ENCODE measurements around the gene FASN. TPM values are rescaled to one million over a fixed set of nuclear protein-coding genes. Genes with fewer than 3 reads are reported as not detected.

Gene FASN
- total RNA-seq, 1 donor from 2014 or later: 452 TPM

GRCh38 chr17:82085031-82085861, 12.8 kb downstream of the FASN start:
- Mint-ChIP-seq H3K36me3 (ENCODE audit: low read depth) (peaks cover 29% of the 10 kb centered on the region), H3K27ac (no peak overlapping the region), H3K27me3 (no peaks in the 10 kb centered on the region), H3K4me3 (no peak overlapping the region), H3K9me3 (no peaks in the 10 kb centered on the region), H3K4me1 (no peaks in the 10 kb centered on the region)
- no peak for DNase-seq
- intact Hi-C loops (cut with micrococcal nuclease): no loop called here

- H3K4me3 Mint-ChIP-seq: no peak overlapping the region
- no peaks in the 10 kb centered on the region for H3K27me3 Mint-ChIP-seq
- DNase-seq: no peak
- H3K9me3 Mint-ChIP-seq: no peaks in the 10 kb centered on the region
- no peak overlapping the region for H3K27ac Mint-ChIP-seq
- peaks cover 34% of the 10 kb centered on the region for H3K36me3 Mint-ChIP-seq (ENCODE audit: low read depth)
- H3K4me1 Mint-ChIP-seq: no peaks in the 10 kb centered on the region
- intact Hi-C loops (cut with micrococcal nuclease): no loop called here
These were observed 13.5 kb downstream of the FASN start for GRCh38 chr17:82084373-82085030.

- no peak for DNase-seq
- Mint-ChIP-seq H3K4me1 (no peaks in the 10 kb centered on the region), H3K9me3 (no peaks in the 10 kb centered on the region), H3K27me3 (no peaks in the 10 kb centered on the region), H3K27ac (no peak overlapping the region), H3K36me3 (ENCODE audit: low read depth) (peaks cover 36% of the 10 kb centered on the region), H3K4me3 (no peak overlapping the region)
- intact Hi-C loops (cut with micrococcal nuclease): no loop called here
These were observed 14.3 kb downstream of the FASN start for GRCh38 chr17:82083533-82084359.

GRCh38 chr17:82083009-82083408, 15.0 kb downstream of the FASN start:
- DNase-seq: no peak
- H3K27ac Mint-ChIP-seq: no peak overlapping the region
- H3K4me1 Mint-ChIP-seq: no peaks in the 10 kb centered on the region
- H3K4me3 Mint-ChIP-seq: no peak overlapping the region
- peaks cover 34% of the 10 kb centered on the region for H3K36me3 Mint-ChIP-seq (ENCODE audit: low read depth)
- H3K9me3 Mint-ChIP-seq: no peaks in the 10 kb centered on the region
- intact Hi-C loops (cut with micrococcal nuclease): no loop called here
- no peaks in the 10 kb centered on the region for H3K27me3 Mint-ChIP-seq

- H3K27ac Mint-ChIP-seq: no peak overlapping the region
- intact Hi-C loops (cut with micrococcal nuclease): no loop called here
- H3K27me3 Mint-ChIP-seq: no peaks in the 10 kb centered on the region
- DNase-seq: no peak
- H3K4me1 Mint-ChIP-seq: no peaks in the 10 kb centered on the region
- H3K9me3 Mint-ChIP-seq: no peaks in the 10 kb centered on the region
- H3K4me3 Mint-ChIP-seq: no peak overlapping the region
- peaks cover 36% of the 10 kb centered on the region for H3K36me3 Mint-ChIP-seq (ENCODE audit: low read depth)
These were observed 15.6 kb downstream of the FASN start for GRCh38 chr17:82082456-82082855.

GRCh38 chr17:82081966-82082365, 16.1 kb downstream of the FASN start:
- DNase-seq: no peak
- Mint-ChIP-seq H3K4me1 (no peaks in the 10 kb centered on the region), H3K27ac (no peak overlapping the region), H3K9me3 (no peaks in the 10 kb centered on the region), H3K27me3 (no peaks in the 10 kb centered on the region), H3K4me3 (no peak overlapping the region), H3K36me3 (ENCODE audit: low read depth) (peaks cover 36% of the 10 kb centered on the region)
- intact Hi-C loops (cut with micrococcal nuclease): no loop called here

GRCh38 chr17:82081546-82081945, 16.5 kb downstream of the FASN start:
- peaks cover 36% of the 10 kb centered on the region for H3K36me3 Mint-ChIP-seq (ENCODE audit: low read depth)
- no peaks in the 10 kb centered on the region for H3K9me3 Mint-ChIP-seq
- H3K27ac Mint-ChIP-seq: no peak overlapping the region
- intact Hi-C loops (cut with micrococcal nuclease): no loop called here
- no peaks in the 10 kb centered on the region for H3K4me1 Mint-ChIP-seq
- DNase-seq: no peak
- H3K27me3 Mint-ChIP-seq: no peaks in the 10 kb centered on the region
- H3K4me3 Mint-ChIP-seq: no peak overlapping the region

GRCh38 chr17:82080789-82081464, 17.1 kb downstream of the FASN start:
- DNase-seq: no peak
- Mint-ChIP-seq H3K4me3 (no peak overlapping the region), H3K9me3 (no peaks in the 10 kb centered on the region), H3K27me3 (no peaks in the 10 kb centered on the region), H3K4me1 (no peaks in the 10 kb centered on the region), H3K27ac (no peak overlapping the region), H3K36me3 (ENCODE audit: low read depth) (peaks cover 36% of the 10 kb centered on the region)
- intact Hi-C loops (cut with micrococcal nuclease): no loop called here

GRCh38 chr17:82080048-82080788, 17.8 kb downstream of the FASN start:
- Mint-ChIP-seq H3K27ac (no peak overlapping the region), H3K4me3 (no peak overlapping the region), H3K9me3 (no peaks in the 10 kb centered on the region), H3K36me3 (ENCODE audit: low read depth) (peaks cover 36% of the 10 kb centered on the region), H3K27me3 (no peaks in the 10 kb centered on the region), H3K4me1 (no peaks in the 10 kb centered on the region)
- DNase-seq: no peak
- intact Hi-C loops (cut with micrococcal nuclease): no loop called here

- Mint-ChIP-seq H3K4me1 (no peaks in the 10 kb centered on the region), H3K36me3 (ENCODE audit: low read depth) (peaks cover 32% of the 10 kb centered on the region), H3K9me3 (no peaks in the 10 kb centered on the region), H3K4me3 (no peak overlapping the region), H3K27ac (no peak overlapping the region), H3K27me3 (no peaks in the 10 kb centered on the region)
- no peak for DNase-seq
- intact Hi-C loops (cut with micrococcal nuclease): no loop called here
These were observed 18.9 kb downstream of the FASN start for GRCh38 chr17:82079001-82079677.

GRCh38 chr17:82078433-82078832, 19.6 kb downstream of the FASN start:
- H3K9me3 Mint-ChIP-seq: no peaks in the 10 kb centered on the region
- peaks cover 27% of the 10 kb centered on the region for H3K36me3 Mint-ChIP-seq (ENCODE audit: low read depth)
- no peak overlapping the region for H3K4me3 Mint-ChIP-seq
- H3K27ac Mint-ChIP-seq: no peak overlapping the region
- no peak for DNase-seq
- peaks cover 4% of the 10 kb centered on the region for H3K27me3 Mint-ChIP-seq
- intact Hi-C loops (cut with micrococcal nuclease): no loop called here
- H3K4me1 Mint-ChIP-seq: no peaks in the 10 kb centered on the region

- H3K4me1 Mint-ChIP-seq: no peaks in the 10 kb centered on the region
- H3K4me3 Mint-ChIP-seq: no peak overlapping the region
- H3K27ac Mint-ChIP-seq: no peak overlapping the region
- no peaks in the 10 kb centered on the region for H3K9me3 Mint-ChIP-seq
- peaks cover 20% of the 10 kb centered on the region for H3K36me3 Mint-ChIP-seq (ENCODE audit: low read depth)
- DNase-seq: no peak
- peaks cover 4% of the 10 kb centered on the region for H3K27me3 Mint-ChIP-seq
- intact Hi-C loops (cut with micrococcal nuclease): no loop called here
These were observed 20.2 kb downstream of the FASN start for GRCh38 chr17:82077617-82078358.

All from activated CD4-positive, alpha-beta T cell treated with anti-CD3 and anti-CD28 coated beads, Interleukin-2, amount 10 ng/mL, durations not matched to agents 24 days and 14 days (primary cell).